ENCODE data around the gene CTNNAL1.

The CTNNAL1 gene

DNA sequence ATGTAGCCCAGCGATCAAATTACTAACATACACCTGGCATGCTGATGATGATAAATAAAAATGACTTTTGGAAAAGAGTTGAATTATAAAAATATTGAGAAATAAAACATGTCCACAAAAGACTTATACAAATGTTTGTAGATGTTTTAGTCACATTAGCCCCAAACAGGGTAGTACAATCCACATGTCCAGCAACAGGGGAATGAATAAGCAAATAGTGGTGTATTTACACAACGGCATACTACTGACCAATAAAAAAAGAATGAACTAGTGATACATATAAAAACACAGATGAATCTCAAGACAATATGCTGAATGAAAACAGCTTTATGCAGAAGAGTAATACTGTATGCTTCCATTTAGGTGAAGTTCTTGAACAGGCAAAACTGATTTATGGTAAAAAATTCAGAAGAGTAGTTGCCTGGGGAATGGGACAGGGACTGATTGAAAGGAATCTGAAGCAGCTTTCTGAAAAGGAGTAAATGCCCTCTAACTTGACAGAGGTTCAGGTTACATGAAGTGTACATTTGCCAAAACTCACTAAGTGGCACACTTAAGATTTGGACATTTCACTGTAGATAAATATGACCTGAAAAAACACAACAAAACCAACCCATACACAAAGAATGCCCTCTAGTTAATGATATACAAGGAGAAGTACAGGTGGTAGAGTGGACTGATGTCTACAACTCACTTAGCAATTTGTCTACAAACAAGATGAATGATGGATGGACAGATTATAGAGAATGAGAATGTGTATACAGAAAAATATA is 115.8 kb downstream of the CTNNAL1 start:
- TF ChIP-seq Cebpa-rat (IDR thresholded peaks at IDR 0.05), result no peak
- H4K20me1 ChIP-seq, result no peaks in the 10 kb centered on the region
- no peak overlapping the region for H3K27ac ChIP-seq
- no peak overlapping the region for H3K4me2 ChIP-seq
- no peaks in the 10 kb centered on the region for H3K27me3 ChIP-seq
- no peaks in the 10 kb centered on the region for H3K4me1 ChIP-seq
- H3K9ac ChIP-seq, result no peak overlapping the region
- H3K4me3 ChIP-seq, result no peak overlapping the region
- peaks cover 90 to 100% (median 98%) of the 10 kb centered on the region in 11 experiments for H3K36me3 ChIP-seq
- H3K9me3 ChIP-seq (replicated peaks in 1 of 11), result no peaks in the 10 kb centered on the region

DNA sequence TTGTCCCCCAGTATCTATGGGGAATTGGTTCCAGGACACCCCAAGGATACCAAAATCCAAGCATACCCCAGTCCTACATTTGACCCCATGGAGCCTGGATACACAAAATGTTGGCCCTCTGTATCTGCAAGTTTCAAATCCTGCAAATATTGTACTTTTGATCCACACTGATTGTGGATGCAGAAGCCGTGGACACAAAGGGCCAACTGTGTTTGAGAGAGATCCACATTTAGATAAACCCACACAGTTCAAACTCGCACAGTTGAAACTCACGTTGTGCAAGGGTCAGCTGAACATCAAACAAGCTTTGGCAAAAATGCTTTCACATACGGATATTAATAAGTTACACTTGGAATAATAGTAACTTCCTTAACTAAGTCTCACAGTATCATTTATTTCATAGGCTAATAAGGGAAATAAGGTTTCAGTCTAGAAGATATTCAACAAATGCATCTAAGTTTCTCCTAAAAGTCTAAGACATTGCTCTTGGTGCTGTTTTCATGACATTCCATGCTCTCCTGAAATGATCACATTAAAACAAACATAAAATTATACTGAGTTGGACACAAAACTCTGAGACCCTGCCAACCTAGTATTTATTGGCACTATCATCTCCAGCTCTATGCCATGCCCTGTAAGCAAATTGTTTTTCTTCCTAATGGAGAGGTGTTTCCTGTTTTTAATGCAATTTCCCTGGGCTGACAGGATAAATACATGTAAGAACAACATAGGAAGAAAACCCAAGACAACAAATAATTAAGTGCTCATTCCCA is 118.9 kb downstream of the CTNNAL1 start:
- H3K36me3 ChIP-seq, result peaks cover 93 to 100% (median 99%) of the 10 kb centered on the region in 11 experiments
- no peak overlapping the region for H3K9ac ChIP-seq

More for the DNA sequence above, 118.9 kb downstream of the CTNNAL1 start:
- H3K4me1 ChIP-seq, result no peaks in the 10 kb centered on the region
- H3K4me2 ChIP-seq, result no peak overlapping the region
- H3K9me3 ChIP-seq (replicated peaks in 1 of 11), result no peaks in the 10 kb centered on the region
- no peak for TF ChIP-seq Cebpa-rat (IDR thresholded peaks at IDR 0.05)
- H3K27ac ChIP-seq, result no peak overlapping the region
- H3K4me3 ChIP-seq, result no peak overlapping the region
- no peaks in the 10 kb centered on the region for H3K27me3 ChIP-seq
- no peaks in the 10 kb centered on the region for H4K20me1 ChIP-seq

All from BLaER1 treated with 17β-estradiol and CSF1 and Interleukin-3, amounts not matched to agents 10 nM and 100 nM (cell line).